ENCODE data around the gene LRRC18.

LRRC18 gene

DNA sequence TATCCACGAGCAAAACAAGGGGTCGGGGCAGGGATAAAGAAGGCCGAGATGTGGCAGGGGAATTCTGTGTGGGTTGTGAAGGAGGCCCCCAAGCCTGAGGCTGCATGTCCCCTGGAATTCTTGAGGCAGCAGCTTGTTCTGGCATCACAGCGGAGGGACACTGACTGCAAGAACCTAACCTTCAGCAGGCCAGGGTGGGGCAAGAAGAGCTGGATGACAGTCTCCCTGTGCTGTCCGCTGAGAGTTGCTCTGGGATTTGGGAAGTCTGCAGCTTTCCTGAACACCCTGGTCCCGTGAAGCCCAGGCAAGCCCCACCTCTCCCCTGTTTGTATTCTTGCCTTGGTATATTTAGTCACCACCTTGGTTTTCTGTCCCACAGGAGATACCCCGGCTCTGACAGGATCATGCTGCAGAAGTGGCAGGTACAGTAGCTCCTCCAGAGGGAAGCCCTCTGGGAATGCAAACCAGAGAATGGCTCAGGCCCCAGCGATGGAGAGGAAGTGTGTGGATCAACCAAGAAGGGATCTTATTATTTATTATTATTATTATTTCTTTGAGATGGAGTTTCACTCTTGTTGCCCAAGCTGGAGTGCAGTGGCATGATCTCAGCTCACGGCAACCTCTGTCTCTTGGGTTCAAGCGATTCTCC is 1.9 kb upstream of the LRRC18 start:
- H3K9ac ChIP-seq (ENCODE audit: insufficient read length), result no peak overlapping the region
- H3K9me3 ChIP-seq (ENCODE audit: low read depth, low read length), result no peaks in the 10 kb centered on the region
- no peaks in the 10 kb centered on the region for H3K36me3 ChIP-seq (ENCODE audit: insufficient read depth, low read length)
- DNase-seq (ENCODE audit: low read depth, low spot score), result no peak
- H3K27ac ChIP-seq, result no peak overlapping the region
- no peak for TF ChIP-seq EZH2 (IDR thresholded peaks at IDR 0.05)
- no peak for TF ChIP-seq FOXP2 (optimal IDR thresholded peaks at IDR 0.05; ENCODE audit: control extremely low read depth, extremely low read length, insufficient read depth)
- TF ChIP-seq POLR2AphosphoS5 (IDR thresholded peaks at IDR 0.05; ENCODE audit: borderline replicate concordance, low read depth, low read length), result no peak
- no peak overlapping the region for H3K4me3 ChIP-seq

DNA sequence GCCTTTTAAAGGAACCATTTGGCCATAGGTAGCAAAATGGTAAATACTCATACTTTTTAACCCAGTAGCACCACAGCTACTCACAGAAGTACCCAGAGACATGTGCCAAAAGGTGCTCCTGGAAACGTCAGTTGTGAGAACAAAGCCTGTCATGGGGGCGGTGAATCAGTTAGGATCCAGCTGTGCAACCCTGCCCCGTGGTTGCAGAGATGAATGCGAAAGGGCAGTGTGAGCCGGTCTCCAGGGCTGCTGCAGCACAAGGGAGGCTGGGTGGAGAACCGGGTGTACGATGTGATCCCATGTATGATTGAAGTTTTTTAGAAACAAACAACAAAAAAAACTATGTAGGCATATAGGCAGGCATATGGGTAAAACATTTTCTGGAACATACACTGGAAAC is 1.3 kb upstream of the LRRC18 start:
- H3K4me3 ChIP-seq, result no peak overlapping the region

DNA sequence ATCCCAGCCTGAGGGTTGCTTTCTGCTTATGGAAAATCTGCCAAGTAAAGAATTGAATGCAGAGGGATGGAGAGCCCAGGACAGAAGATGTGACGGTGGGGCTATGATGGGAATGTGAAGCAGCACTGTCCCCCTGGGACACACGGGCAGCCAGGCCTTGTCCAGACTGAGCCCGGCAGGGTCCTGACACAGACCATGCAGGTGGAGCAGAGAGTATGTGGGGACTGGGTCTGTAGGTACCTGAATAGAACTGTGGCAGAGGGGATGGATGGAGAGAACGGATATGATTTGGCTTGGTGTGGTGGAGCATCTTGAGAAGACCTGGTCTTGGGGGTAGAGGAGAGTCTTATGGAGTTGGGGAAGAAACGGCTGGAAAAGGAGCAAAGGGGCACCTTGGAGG is 732 bp upstream of the LRRC18 start:
- Histone ChIP-seq H3K4me3 (no peak overlapping the region), H3K27ac (no peak overlapping the region), H3K9me3 (ENCODE audit: low read depth, low read length) (no peaks in the 10 kb centered on the region), H3K9ac (ENCODE audit: insufficient read length) (no peak overlapping the region), H3K36me3 (ENCODE audit: insufficient read depth, low read length) (no peaks in the 10 kb centered on the region)
- no peak for TF ChIP-seq EZH2 (IDR thresholded peaks at IDR 0.05)
- TF ChIP-seq POLR2AphosphoS5 (IDR thresholded peaks at IDR 0.05; ENCODE audit: borderline replicate concordance, low read depth, low read length), result no peak
- TF ChIP-seq FOXP2 (optimal IDR thresholded peaks at IDR 0.05; ENCODE audit: control extremely low read depth, extremely low read length, insufficient read depth), result no peak
- no peak for DNase-seq (ENCODE audit: low read depth, low spot score)

More for the DNA sequence above, 1.3 kb upstream of the LRRC18 start:
- Histone ChIP-seq H3K36me3 (ENCODE audit: insufficient read depth, low read length) (no peaks in the 10 kb centered on the region), H3K27ac (no peak overlapping the region), H3K9me3 (ENCODE audit: low read depth, low read length) (no peaks in the 10 kb centered on the region), H3K9ac (ENCODE audit: insufficient read length) (no peak overlapping the region)
- no peak for DNase-seq (ENCODE audit: low read depth, low spot score)
- TF ChIP-seq POLR2AphosphoS5 (IDR thresholded peaks at IDR 0.05; ENCODE audit: borderline replicate concordance, low read depth, low read length), result no peak
- no peak for TF ChIP-seq FOXP2 (optimal IDR thresholded peaks at IDR 0.05; ENCODE audit: control extremely low read depth, extremely low read length, insufficient read depth)
- TF ChIP-seq EZH2 (IDR thresholded peaks at IDR 0.05), result no peak

DNA sequence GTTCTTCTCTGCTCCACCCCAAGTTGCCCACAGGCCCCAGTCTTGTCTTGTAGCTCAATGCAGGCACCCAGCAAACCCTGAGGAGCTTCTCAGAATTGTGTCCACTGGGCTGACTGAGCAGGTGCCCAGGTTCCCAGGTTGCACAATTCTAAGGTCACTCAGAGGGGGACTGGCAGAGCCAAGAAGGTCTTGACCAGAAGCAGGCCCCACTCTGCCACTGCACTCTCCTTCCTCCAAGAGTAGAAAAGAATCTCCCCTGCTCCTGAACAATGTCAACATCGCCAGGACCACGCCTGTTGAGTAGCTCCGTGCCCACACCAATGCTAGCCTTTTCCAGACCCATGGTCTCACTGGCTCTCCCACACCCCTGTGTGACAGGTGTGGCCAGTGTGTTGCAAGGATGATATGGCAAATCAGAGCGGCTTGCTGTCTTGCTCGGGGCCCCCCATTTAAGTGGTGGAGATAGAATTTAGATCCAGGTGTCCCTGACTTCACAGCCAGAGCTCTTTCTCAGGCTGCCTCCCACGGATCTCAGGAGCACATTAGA is 577 bp downstream of the LRRC18 start:
- no peak for TF ChIP-seq EZH2 (IDR thresholded peaks at IDR 0.05)
- TF ChIP-seq FOXP2 (optimal IDR thresholded peaks at IDR 0.05; ENCODE audit: control extremely low read depth, extremely low read length, insufficient read depth), result no peak
- no peak for TF ChIP-seq POLR2AphosphoS5 (IDR thresholded peaks at IDR 0.05; ENCODE audit: borderline replicate concordance, low read depth, low read length)
- Histone ChIP-seq H3K36me3 (ENCODE audit: insufficient read depth, low read length) (no peaks in the 10 kb centered on the region), H3K9me3 (ENCODE audit: low read depth, low read length) (no peaks in the 10 kb centered on the region)

DNA sequence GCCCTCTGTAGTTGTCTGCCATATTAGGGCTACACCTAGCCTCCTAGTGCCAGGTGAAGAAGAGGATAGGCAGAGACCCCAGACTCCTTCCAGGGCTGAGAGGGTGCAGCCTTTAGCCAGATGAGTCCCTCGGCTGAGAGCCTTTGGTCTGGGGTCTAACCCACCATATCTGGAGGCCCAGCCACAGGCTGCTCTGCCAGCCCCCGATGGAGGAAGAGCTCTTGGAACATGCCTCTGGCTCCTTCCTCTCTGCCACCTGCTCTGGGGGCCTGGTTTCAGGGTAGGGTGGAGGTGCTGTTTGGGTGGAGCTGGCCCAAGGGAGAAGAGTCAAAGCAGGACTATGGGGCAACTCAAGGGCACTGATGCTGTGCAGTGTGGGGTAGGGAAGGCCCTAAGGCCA is 1.4 kb downstream of the LRRC18 start:
- no peaks in the 10 kb centered on the region for H3K36me3 ChIP-seq (ENCODE audit: insufficient read depth, low read length)
- DNase-seq (ENCODE audit: low read depth, low spot score), result no peak

More for the DNA sequence above, 577 bp downstream of the LRRC18 start:
- DNase-seq (ENCODE audit: low read depth, low spot score), result no peak
- Histone ChIP-seq H3K4me3 (no peak overlapping the region), H3K27ac (no peak overlapping the region), H3K9ac (ENCODE audit: insufficient read length) (no peak overlapping the region)

DNA sequence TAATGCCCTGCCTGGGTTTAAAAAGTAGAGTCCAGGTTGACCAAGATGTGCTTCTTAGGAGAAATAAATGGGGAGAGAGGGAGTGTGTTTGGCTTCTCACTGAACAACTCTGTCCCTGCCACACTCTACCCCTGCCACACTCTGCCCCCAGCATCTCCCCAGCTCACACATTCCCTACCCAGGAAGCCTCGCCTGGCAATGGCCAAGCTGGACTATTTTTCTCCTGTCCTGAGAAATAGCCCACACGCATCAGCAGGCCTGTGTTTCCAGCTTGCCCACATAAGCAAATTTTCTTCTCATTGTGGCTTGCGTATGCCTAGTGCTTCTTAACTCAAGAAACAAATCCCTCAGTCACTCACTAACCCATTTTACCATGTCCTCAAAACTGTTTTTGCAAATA is 1.8 kb downstream of the LRRC18 start:
- no peaks in the 10 kb centered on the region for H3K9me3 ChIP-seq (ENCODE audit: low read depth, low read length)
- TF ChIP-seq EZH2 (IDR thresholded peaks at IDR 0.05) (no peak), FOXP2 (optimal IDR thresholded peaks at IDR 0.05; ENCODE audit: control extremely low read depth, extremely low read length, insufficient read depth) (no peak), POLR2AphosphoS5 (IDR thresholded peaks at IDR 0.05; ENCODE audit: borderline replicate concordance, low read depth, low read length) (no peak)
- no peak overlapping the region for H3K9ac ChIP-seq (ENCODE audit: insufficient read length)
- H3K4me3 ChIP-seq, result no peak overlapping the region
- DNase-seq (ENCODE audit: low read depth, low spot score), result no peak
- H3K27ac ChIP-seq, result no peak overlapping the region
- H3K36me3 ChIP-seq (ENCODE audit: insufficient read depth, low read length), result no peaks in the 10 kb centered on the region

More for the DNA sequence above, 1.4 kb downstream of the LRRC18 start:
- no peak overlapping the region for H3K27ac ChIP-seq
- no peak overlapping the region for H3K9ac ChIP-seq (ENCODE audit: insufficient read length)
- H3K9me3 ChIP-seq (ENCODE audit: low read depth, low read length), result no peaks in the 10 kb centered on the region
- TF ChIP-seq EZH2 (IDR thresholded peaks at IDR 0.05) (no peak), POLR2AphosphoS5 (IDR thresholded peaks at IDR 0.05; ENCODE audit: borderline replicate concordance, low read depth, low read length) (no peak), FOXP2 (optimal IDR thresholded peaks at IDR 0.05; ENCODE audit: control extremely low read depth, extremely low read length, insufficient read depth) (no peak)
- H3K4me3 ChIP-seq, result no peak overlapping the region

DNA sequence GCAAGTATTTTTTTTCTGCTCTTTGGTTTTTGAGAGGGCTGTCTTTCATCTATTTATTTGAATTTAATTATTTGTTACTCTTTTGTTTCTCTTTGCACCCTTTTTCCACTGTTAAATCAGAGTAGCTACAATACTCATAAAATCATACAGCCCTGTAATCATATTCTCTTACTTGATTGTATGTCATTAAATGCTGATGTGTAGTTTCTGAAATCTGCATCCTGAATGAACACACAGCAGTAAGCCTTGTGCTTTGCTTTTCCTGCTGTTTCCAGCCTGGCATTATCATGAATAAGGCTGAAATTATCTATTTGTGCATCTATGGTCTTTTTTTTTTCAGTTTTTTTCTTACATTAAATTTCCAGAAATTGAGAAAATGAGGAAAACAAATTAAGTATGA is 4.1 kb downstream of the LRRC18 start:
- H3K27ac ChIP-seq, result no peak overlapping the region
- TF ChIP-seq FOXP2 (optimal IDR thresholded peaks at IDR 0.05; ENCODE audit: control extremely low read depth, extremely low read length, insufficient read depth) (no peak), EZH2 (IDR thresholded peaks at IDR 0.05) (no peak), POLR2AphosphoS5 (IDR thresholded peaks at IDR 0.05; ENCODE audit: borderline replicate concordance, low read depth, low read length) (no peak)
- no peak overlapping the region for H3K4me3 ChIP-seq
- no peak overlapping the region for H3K9ac ChIP-seq (ENCODE audit: insufficient read length)
- no peaks in the 10 kb centered on the region for H3K36me3 ChIP-seq (ENCODE audit: insufficient read depth, low read length)
- no peak for DNase-seq (ENCODE audit: low read depth, low spot score)
- no peaks in the 10 kb centered on the region for H3K9me3 ChIP-seq (ENCODE audit: low read depth, low read length)

DNA sequence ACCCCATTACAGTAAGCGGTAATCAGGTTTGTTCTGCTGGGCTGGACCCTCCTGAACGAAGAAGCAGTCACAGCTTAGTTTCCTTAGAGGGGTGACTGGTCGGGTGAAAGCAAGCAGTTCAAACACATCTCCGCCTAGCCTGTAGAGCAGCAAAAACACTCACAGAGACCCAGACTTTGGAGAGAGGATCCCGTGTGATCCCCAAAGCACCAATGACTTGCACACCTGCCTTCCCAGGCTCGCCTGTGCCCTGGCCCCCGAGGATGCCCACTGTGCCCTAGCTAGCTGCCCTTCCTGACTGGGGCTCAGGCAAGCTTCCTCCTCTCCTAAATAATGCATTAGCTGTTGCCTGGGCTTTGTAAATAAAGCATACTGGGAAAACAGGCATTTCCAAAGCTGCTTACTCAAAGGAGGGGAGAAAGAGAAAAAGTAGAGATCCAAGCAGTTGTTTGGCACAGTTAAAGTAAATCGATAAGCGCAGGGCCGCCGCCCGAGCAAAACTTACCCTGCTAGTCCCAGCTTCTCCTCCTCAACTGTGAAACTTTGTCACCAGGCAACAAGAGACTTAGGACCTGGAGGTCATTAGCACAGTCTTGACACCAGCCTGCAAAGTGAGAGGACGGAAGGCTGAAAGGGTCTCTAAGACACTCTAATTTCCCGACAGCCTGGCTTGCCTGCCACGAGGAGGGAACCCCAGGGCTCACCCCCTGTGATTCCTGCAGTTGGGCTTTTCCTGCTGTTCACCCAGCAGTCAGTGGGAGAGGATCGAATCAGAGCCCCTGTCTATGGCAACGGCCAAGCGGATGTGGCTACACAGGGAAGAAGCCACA is 4.8 kb downstream of the LRRC18 start:
- Histone ChIP-seq H3K27ac (no peak overlapping the region), H3K36me3 (ENCODE audit: insufficient read depth, low read length) (no peaks in the 10 kb centered on the region), H3K9me3 (ENCODE audit: low read depth, low read length) (no peaks in the 10 kb centered on the region), H3K4me3 (no peak overlapping the region), H3K9ac (ENCODE audit: insufficient read length) (no peak overlapping the region)
- DNase-seq (ENCODE audit: low read depth, low spot score), result no peak
- TF ChIP-seq POLR2AphosphoS5 (IDR thresholded peaks at IDR 0.05; ENCODE audit: borderline replicate concordance, low read depth, low read length) (no peak), FOXP2 (optimal IDR thresholded peaks at IDR 0.05; ENCODE audit: control extremely low read depth, extremely low read length, insufficient read depth) (no peak), EZH2 (IDR thresholded peaks at IDR 0.05) (no peak)

Data from SK-N-MC (cell line).